Stimulated activated CD4-positive, alpha-beta T cell treated with anti-CD3 and anti-CD28 coated beads, Interleukin-1b, Interleukin-23, amount 100 ng/mL, for 1 hour (primary cell): ENCODE measurements around the gene MSRB2.
A peak's percentile ranks its signal among the peaks of the same experiment; 100 is the strongest.
"Not testable (repeated sequence)": the region's sequence is repeated elsewhere in the genome, so short reads cannot be mapped to it uniquely, and the experiment has no call there.

ENCODE experiments used
- DNase-seq, 2 donors: peaks; one replicate each; pipeline ENCODE4 v3.0.0-alpha.2; 2020; ENCODE audit warnings: low read depth in 2 of 2

Gene MSRB2

GRCh38 chr10:23070092-23070912, 25.1 kb upstream of the MSRB2 start:
- not testable (repeated sequence) for DNase-seq

GRCh38 chr10:23070913-23071218, 24.5 kb upstream of the MSRB2 start:
- no peak for DNase-seq

GRCh38 chr10:23072593-23072992, 22.8 kb upstream of the MSRB2 start:
- DNase-seq = not testable (repeated sequence)

GRCh38 chr10:23073527-23073926, 21.9 kb upstream of the MSRB2 start:
- DNase-seq = no peak

GRCh38 chr10:23075672-23076071, 19.7 kb upstream of the MSRB2 start:
- no peak for DNase-seq

- no peak for DNase-seq
Observed at GRCh38 chr10:23078114-23078513, 17.3 kb upstream of the MSRB2 start.

GRCh38 chr10:23079700-23080099, 15.7 kb upstream of the MSRB2 start:
- no peak for DNase-seq

GRCh38 chr10:23080262-23080661, 15.1 kb upstream of the MSRB2 start:
- DNase-seq = no peak

- no peak for DNase-seq
Observed at GRCh38 chr10:23081221-23081750, 14.1 kb upstream of the MSRB2 start.

- DNase-seq = no peak
Observed at GRCh38 chr10:23081891-23082290, 13.5 kb upstream of the MSRB2 start.

- DNase-seq = no peak
Observed at GRCh38 chr10:23088609-23089008, 6.8 kb upstream of the MSRB2 start.

GRCh38 chr10:23094786-23095403, 484 bp upstream of the MSRB2 start:
- no peak for DNase-seq

GRCh38 chr10:23095966-23096801, 805 bp downstream of the MSRB2 start:
- DNase-seq = peak in 1 of 2 donors; percentile 4

GRCh38 chr10:23096802-23097549, 1.6 kb downstream of the MSRB2 start:
- no peak for DNase-seq

- DNase-seq = no peak
Observed at GRCh38 chr10:23099079-23099478, 3.7 kb downstream of the MSRB2 start.

GRCh38 chr10:23099816-23100215, 4.4 kb downstream of the MSRB2 start:
- DNase-seq = no peak

- DNase-seq = no peak
Observed at GRCh38 chr10:23100331-23101030, 5.1 kb downstream of the MSRB2 start.

- DNase-seq = no peak
Observed at GRCh38 chr10:23106331-23107072, 11.1 kb downstream of the MSRB2 start.

- no peak for DNase-seq
Observed at GRCh38 chr10:23110722-23111516, 15.5 kb downstream of the MSRB2 start.
